ENCODE measurements around the gene PHKG2.

The PHKG2 gene

GRCh38 chr16:30738984-30739951, 9.0 kb upstream of the PHKG2 start:
- H3K4me3 ChIP-seq (replicated peaks; ENCODE audit: low read depth, low read length) = no peak overlapping the region
- no peak for DNase-seq (ENCODE audit: extremely low read depth, low read depth)
- TF ChIP-seq, protein P1, sequence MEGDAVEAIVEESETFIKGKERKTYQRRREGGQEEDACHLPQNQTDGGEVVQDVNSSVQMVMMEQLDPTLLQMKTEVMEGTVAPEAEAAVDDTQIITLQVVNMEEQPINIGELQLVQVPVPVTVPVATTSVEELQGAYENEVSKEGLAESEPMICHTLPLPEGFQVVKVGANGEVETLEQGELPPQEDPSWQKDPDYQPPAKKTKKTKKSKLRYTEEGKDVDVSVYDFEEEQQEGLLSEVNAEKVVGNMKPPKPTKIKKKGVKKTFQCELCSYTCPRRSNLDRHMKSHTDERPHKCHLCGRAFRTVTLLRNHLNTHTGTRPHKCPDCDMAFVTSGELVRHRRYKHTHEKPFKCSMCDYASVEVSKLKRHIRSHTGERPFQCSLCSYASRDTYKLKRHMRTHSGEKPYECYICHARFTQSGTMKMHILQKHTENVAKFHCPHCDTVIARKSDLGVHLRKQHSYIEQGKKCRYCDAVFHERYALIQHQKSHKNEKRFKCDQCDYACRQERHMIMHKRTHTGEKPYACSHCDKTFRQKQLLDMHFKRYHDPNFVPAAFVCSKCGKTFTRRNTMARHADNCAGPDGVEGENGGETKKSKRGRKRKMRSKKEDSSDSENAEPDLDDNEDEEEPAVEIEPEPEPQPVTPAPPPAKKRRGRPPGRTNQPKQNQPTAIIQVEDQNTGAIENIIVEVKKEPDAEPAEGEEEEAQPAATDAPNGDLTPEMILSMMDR (IDR thresholded peaks at IDR 0.05; ENCODE audit: low read depth, low read length, missing control alignments) = no peak

DNA sequence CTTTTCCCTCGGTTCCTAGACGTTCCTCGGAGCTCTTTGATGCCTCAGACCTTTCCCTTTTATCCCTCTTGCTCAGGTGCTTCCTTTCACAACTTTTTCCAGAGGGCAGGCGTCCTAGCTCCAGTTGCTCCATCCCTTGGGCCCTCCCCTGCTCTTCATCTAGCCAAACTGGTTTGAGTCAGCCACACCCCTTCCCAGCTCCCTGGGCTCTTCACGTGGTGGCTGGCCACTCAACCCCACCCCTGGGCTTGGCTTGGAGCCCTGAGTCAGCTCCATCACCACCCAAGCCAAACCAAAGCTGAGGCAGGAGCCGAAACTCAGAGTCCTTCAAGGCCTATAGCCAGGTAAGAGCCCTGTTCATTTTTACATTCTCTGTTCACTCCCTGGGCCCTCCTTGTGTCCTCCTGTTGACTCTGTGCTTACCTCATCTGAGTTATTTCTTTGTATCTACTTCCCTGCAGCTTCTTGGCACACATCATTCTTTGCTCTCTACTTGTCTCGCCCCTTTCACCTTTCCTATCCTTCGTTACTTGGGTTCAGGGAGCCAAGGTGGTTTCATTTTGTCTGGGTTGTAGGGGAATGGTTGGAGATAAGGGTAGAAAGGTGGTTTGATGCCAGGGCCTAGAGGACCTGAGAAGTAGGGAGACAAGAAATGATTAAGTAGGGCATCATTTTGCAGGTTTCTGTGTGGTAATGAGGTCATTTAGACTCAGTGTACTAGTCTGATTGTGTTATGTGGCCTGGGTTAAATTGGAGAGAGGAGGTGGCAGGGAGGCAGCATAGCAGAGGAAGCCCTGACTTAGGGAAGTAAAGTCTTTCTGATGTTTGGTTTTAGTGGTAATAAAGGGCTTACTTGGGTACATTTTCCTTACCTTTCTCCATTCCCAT, 7.6 kb upstream of the PHKG2 start:
- TF ChIP-seq, protein P1 (IDR thresholded peaks at IDR 0.05; ENCODE audit: low read depth, low read length, missing control alignments) = no peak
- no peak overlapping the region for H3K4me3 ChIP-seq (replicated peaks; ENCODE audit: low read depth, low read length)
- peak; percentile 48 for DNase-seq (ENCODE audit: extremely low read depth, low read depth)

- peak; percentile 61 for DNase-seq (ENCODE audit: extremely low read depth, low read depth)
- H3K4me3 ChIP-seq (replicated peaks; ENCODE audit: low read depth, low read length) = no peak overlapping the region
- TF ChIP-seq, protein P1 (IDR thresholded peaks at IDR 0.05; ENCODE audit: low read depth, low read length, missing control alignments) = no peak
These were observed 6.7 kb upstream of the PHKG2 start for GRCh38 chr16:30741461-30741914.

DNA sequence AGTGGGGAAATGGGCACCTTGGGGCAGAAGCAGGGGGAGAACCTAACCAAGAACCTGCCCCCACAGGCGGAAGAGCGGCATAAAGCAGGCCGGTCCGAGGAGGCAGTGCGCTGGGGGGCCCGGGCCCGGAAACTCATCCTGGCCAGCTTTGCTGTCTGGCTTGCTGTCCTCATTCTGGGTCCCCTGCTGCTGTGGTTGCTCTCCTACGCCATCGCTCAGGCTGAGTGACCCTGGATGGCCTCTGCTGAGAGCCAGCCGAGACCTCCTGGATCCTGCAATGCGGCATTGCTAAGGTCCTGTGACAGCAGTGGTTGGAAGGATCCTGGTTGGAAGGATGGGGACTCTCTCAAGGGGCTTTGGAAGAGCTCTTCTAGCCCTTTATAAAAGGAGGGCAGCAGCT, 4.5 kb upstream of the PHKG2 start:
- DNase-seq (ENCODE audit: extremely low read depth, low read depth) = no peak
- H3K4me3 ChIP-seq (replicated peaks; ENCODE audit: low read depth, low read length) = no peak overlapping the region
- TF ChIP-seq, protein P1 (IDR thresholded peaks at IDR 0.05; ENCODE audit: low read depth, low read length, missing control alignments) = no peak

DNA sequence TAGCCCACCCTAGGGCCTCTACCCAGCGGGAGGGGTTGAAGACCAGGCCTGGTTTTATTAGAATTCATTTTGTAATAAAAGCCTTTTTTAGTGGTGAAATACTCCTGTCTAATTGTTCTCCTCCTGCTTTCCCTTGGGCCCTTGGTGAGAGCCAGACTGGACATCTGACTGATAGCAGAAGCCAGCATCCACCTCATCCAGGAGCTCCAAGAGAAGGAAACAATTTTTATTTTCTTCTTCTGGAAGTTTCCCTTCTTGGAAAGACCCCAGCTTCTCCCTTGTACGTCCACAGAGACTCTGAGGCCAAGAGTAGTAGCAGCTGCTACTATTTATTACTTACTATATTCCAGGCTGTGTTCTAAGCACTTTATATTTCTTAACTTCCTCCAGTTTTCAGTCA, 4.0 kb upstream of the PHKG2 start:
- TF ChIP-seq, protein P1 (IDR thresholded peaks at IDR 0.05; ENCODE audit: low read depth, low read length, missing control alignments) = no peak
- DNase-seq (ENCODE audit: extremely low read depth, low read depth) = no peak
- no peak overlapping the region for H3K4me3 ChIP-seq (replicated peaks; ENCODE audit: low read depth, low read length)

- TF ChIP-seq, protein P1 (IDR thresholded peaks at IDR 0.05; ENCODE audit: low read depth, low read length, missing control alignments) = no peak
These were observed 3.1 kb upstream of the PHKG2 start for GRCh38 chr16:30745082-30745481.

More at GRCh38 chr16:30745082-30745481, 3.1 kb upstream of the PHKG2 start:
- no peak for DNase-seq (ENCODE audit: extremely low read depth, low read depth)
- no peak overlapping the region for H3K4me3 ChIP-seq (replicated peaks; ENCODE audit: low read depth, low read length)
